ENCODE results near the gene AVPR1B.

AVPR1B gene

DNA sequence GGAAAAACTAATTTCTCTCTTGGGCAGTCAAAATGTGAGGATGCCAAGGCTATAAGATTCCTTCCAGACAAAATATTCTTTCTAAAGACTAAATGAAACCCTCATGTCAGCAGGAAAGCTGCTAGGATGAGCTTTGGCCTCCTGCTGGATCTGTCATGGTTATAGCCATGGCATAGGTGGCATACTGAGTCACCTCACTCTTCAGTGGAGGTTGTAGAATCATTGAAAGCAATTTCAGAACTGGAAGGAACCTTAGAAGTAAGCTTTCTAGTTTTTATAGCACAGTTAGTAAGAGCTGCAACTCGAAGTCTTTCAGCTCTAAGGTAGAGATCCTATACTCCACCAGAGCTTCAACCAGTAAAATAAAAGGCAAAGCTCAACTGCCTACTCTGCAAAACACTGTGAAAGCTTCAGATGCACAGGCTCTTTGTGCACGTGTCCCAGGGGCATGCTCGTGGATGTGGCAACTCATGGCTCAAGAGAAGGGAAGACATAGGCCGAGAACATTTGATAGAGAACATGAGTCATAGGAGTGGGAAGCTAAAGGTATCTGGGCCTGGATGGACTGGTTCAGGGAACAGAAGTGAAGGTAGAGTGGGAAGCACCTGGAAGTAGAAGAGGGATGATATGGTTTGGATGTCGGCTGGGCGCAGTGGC, 5.8 kb downstream of the AVPR1B start:
- FAIRE-seq: no peak

DNA sequence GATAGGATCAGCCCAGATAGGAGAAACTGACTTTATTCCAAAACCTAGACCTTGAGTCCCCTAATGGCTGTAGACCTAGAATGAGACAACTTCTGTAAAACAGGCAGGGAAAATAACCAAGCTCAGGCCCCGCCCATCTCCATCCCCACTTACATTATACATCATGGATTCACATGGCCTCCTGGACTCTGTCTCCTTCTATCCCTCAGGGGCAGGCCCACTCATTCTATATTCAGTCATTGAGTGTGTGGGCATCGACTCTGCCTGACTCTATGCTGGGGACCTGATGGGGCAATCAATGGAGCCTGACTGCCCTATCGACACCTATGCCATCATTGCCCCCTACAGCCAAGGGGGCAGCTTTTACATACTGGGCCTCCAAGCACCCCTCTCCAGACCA, 6.4 kb downstream of the AVPR1B start:
- FAIRE-seq: no peak

GRCh38 chr1:206110161-206110560, 7.0 kb downstream of the AVPR1B start:
- FAIRE-seq: no peak

GRCh38 chr1:206109718-206110117, 7.5 kb downstream of the AVPR1B start:
- FAIRE-seq: no peak

GRCh38 chr1:206108635-206109034, 8.6 kb downstream of the AVPR1B start:
- FAIRE-seq: no peak

DNA sequence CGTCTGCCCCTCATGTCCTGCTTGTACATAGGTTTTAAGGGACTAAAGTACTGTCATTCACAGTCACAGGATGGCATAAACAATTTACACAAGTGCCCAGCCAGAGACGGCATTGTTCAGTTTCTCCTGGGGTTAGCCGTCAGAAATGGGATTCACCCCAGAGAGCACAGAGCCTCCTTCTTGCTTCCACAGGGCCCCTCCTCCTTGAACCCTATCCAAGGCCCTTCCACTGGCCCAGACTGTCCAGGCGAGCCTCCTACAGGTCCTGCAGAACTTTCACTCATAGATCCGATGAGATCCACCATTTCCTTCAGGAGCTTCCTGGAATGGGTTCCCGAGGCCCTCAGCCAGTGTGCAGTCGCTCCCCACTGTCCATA, 10.0 kb downstream of the AVPR1B start:
- no peak for FAIRE-seq

DNA sequence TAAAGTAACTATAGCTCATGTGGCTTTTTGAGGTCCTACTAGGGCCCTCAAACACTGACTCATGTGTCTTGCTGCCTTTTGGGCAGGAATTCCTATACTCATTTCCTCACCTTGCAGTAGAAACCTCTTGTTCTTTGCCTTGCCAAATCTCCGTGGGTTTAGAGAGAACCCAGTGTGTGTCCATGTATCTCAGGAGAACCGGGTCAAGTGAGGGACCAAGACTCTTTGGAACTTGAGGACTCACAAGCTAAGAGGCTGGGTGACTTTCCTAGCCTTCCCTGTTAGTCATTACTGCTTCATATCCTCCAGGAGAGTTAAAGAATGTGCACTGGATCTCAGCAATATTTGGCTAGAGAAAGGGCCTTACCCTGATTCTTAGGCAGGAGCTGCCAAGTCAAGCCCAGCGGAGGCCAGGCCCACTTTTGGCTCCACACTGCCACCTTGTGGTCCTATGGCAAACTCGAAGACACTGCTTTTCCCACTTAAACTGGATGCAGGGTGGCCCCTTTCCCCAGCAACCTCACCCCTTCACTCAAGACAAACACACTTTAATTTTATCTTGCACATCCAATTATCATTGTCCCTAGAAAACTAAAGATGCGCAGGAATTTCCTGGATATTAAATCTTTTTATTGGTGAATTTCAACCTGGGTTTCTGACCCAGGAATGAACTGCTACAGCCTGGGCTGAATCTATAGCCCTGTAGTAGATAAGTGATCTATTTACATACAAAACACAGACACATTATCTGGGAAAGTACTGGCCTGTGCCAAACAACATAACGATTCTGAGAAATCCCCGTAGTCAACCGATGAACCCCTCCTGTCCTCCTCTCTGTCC, 10.6 kb downstream of the AVPR1B start:
- FAIRE-seq: peak; percentile 70

- FAIRE-seq: no peak
Observed at GRCh38 chr1:206105464-206105995, 11.7 kb downstream of the AVPR1B start.

DNA sequence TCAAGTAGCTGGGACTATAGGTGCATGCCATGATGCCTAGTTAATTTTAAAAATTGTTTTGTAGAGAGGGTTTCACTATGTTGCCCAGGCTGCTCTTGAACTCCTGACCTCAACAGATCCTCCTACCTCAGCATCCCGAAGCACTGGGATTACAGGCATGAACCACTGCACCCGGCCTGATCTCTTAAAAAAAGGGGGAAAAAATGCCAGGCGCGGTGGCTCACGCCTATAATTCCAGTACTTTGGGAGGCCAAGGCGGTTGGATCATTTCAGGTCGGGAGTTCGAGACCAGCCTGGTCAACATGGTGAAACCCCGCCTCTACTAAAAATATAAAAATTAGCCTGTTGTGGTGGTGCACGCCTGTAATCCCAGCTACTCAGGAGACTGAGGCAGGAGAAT, 13.2 kb downstream of the AVPR1B start:
- FAIRE-seq: no peak

- FAIRE-seq: no peak
Observed at GRCh38 chr1:206102292-206102936, 14.8 kb downstream of the AVPR1B start.

- FAIRE-seq: no peak
Observed at GRCh38 chr1:206101351-206102045, 15.7 kb downstream of the AVPR1B start.

- no peak for FAIRE-seq
Observed at GRCh38 chr1:206100226-206100815, 16.9 kb downstream of the AVPR1B start.

- no peak for FAIRE-seq
Observed at GRCh38 chr1:206098242-206098919, 18.8 kb downstream of the AVPR1B start.

DNA sequence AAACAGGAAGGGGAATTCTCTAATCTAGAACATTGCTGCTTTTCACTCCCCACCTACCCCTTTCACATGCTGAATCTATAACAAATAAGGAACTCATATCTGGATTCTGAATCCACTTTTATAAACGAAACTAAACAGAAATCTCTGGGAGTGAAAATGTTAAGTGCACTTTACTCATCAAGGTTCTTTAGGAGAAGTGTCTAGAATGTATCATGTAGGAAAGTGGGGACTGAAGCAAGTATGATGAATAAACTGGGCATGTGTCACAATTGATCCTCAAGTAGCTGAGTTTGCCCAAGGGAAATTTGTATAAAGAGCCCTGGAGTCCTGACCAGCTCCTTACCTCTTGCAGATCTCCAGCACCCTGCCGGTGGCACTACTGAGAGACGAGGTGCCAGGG, 19.8 kb downstream of the AVPR1B start:
- no peak for FAIRE-seq

DNA sequence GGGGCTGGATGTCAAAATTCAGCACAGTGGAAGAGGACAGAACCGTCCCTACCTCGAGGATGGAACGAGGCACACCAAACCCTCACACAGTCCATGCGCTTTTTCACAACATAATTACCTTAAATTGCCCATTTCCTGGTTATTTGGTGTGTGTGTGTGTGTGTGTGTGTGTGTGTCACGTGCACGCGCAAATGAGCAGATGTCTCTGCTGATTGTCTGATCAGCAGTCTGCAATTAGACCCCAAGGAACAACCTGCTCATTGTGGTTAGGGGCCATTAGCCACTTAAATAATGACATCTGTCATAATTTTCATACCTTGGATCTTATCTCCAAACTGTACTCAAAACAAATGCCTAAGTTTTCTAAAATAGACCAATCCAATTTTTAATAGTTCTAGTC, 23.2 kb downstream of the AVPR1B start:
- no peak for FAIRE-seq

- no peak for FAIRE-seq
Observed at GRCh38 chr1:206089341-206089740, 27.8 kb downstream of the AVPR1B start.

- FAIRE-seq: no peak
Observed at GRCh38 chr1:206087091-206087490, 30.1 kb downstream of the AVPR1B start.

DNA sequence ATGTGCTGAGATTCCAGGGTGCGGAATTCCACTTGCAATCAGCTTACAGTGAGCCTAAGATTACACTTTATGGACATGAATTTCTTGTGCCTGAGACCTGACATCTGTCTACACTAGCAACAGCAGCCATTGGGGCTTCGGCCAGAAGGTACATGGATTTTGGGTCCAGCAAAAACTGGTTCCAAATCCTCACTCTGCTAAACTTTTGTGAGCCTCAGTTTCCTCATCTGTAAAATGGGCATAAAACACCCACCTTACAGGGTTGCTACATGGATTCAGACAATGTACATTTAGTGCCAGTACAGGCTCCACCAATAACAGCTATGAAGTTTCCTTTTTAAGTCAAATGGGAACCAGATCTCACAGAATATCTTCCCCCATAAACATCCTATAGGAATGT, 33.4 kb downstream of the AVPR1B start:
- FAIRE-seq: no peak

- no peak for FAIRE-seq
Observed at GRCh38 chr1:206082831-206083695, 34.1 kb downstream of the AVPR1B start.

- FAIRE-seq: no peak
Observed at GRCh38 chr1:206081856-206082255, 35.3 kb downstream of the AVPR1B start.
